HG03064 (cell line): ENCODE measurements around the gene LRRC32.

ENCODE experiments used
- ATAC-seq: cut with Tn5 transposase; IDR thresholded peaks from one replicate; pipeline ENCODE4 v1.9.1; 2021; ENCODE audit warnings: low read depth; ENCODE audit not compliant: unreplicated experiment

LRRC32 gene

DNA sequence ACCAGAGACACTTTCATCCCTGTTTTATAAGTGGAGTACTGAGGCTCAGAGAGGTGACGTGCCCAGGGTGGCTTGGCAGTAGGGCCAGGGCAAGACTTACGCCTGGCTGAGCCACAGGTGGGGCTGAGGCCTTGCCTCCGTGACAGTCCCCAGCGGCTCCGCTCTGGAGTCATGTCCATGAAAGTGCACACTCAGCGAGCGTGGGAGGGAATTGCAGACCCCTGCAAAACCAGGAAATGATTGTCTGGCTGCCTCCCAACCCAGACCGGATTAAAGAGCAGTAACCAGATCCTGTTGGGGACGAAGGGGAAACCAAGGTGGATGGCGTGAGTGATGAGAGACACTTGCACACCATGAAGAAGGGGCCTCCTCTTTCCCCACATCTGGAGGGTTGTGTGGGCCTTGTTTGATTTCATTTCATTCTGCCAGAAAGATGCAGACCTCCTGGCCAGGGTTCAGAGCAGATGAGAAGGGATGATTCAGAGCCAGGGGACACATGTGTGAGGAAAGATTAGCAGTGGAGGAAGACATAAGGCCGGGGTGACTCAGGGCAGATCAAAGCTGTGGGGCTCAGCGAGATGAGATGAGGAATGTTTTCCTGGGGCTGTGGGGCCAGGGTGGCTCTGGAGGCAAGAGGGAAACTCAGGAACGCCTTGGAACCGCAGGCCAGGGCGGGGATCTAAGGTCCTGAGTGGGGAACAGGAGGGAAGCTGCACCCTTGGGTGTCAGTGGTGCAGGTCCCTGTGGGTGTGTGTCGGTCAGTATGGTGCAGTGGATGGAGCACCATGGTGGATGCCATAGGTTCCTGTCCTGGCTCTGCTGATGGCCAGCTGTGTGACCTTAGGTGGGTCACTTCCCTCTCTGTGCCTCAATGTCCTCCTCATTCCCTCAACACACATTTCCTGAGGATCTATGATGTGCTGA is 29.9 kb upstream of the LRRC32 start:
- no peak for ATAC-seq

GRCh38 chr11:76699451-76700091 is 29.0 kb upstream of the LRRC32 start:
- ATAC-seq = no peak

DNA sequence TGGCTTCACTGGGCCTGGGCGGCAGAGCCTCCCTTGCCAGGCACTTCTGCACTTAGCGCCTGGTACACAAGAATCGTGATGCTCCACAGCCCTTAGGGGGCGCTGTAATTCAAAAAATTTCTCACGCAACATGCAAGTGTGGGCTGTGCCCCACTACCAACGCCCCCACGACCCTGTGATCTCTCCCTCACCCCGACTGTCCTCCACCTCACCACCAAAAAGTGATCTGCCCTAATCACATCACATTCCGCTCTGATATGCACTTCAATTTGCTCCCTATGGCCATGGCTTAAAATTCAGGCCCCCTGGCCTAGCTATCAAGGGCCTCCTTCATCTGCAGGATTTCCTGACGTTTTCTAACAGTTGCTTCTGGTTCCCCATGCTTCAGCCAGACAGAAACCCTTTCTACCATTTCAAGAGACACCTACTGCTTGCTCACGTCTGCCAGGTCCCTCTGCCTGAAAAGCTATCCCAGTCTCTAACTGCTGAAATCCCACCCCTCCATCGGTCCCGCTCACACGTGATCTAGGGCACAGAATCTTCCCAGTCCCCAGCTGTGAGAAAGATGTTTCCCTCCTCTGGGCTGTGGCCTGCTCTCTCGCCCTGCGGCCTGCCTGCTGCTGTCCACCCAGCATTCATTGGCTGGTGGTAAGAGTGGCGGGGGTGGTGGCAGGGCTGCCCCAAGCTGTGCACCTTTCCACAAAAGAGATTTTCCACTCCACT is 27.9 kb upstream of the LRRC32 start:
- ATAC-seq = no peak

DNA sequence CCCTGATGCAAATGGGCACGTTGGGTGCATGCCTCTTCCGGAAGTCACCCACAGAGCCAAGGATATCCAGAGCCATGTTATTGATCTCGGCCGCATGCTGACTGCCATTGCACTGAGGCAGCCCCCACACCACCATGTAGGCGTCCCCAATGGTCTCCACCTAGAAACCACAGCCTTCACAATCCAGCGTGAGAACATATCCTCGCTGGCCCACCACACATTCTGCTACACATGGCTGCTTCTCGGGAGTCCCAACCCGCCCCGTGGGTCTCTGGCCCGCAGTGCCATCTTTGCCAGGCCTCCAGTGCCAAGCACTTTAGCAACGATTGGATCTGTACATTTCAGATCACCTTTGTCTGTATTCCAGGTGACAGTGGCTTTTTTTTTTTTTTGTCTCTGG is 26.2 kb upstream of the LRRC32 start:
- ATAC-seq = no peak

GRCh38 chr11:76695771-76696170 is 25.2 kb upstream of the LRRC32 start:
- no peak for ATAC-seq

DNA sequence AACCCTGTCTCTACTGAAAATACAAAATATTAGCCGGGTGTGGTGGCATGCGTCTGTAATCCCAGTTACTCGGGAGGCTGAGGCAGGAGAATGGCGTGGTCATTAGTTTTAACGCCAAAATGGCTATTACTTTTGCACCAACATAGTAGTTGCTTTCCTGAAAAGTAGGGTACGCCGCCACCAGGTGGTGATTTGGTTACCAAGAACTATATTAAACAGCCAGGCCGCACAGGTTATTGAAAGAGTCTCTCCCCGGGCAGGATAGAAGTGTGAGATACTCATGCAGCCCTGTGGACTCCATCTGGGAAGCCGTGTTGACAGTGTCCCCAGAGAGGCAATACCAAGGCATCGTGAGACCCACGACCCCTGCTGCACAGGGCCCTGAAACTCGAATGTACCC is 24.6 kb upstream of the LRRC32 start:
- ATAC-seq = no peak

GRCh38 chr11:76694664-76695063 is 24.1 kb upstream of the LRRC32 start:
- no peak for ATAC-seq

DNA sequence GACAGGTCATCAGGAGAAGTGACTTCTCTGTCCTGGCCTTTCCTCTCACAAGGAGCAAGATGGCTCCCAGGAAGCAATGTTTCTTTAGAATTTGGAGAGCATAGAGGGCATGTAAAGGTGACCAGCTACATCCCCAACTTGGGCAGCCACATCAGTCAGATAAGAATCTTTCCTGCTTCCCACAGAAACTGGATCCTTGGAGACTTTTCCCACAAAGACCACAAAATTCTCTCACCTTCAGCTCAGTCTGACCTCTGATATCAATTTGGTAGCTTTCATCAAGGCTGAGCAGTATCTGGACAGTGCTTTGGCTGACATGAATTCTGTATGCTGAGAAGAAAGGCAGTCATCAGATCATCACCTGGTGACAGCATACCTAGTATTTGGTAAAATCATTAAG is 23.3 kb upstream of the LRRC32 start:
- ATAC-seq = no peak

GRCh38 chr11:76692956-76693355 is 22.4 kb upstream of the LRRC32 start:
- ATAC-seq = no peak

DNA sequence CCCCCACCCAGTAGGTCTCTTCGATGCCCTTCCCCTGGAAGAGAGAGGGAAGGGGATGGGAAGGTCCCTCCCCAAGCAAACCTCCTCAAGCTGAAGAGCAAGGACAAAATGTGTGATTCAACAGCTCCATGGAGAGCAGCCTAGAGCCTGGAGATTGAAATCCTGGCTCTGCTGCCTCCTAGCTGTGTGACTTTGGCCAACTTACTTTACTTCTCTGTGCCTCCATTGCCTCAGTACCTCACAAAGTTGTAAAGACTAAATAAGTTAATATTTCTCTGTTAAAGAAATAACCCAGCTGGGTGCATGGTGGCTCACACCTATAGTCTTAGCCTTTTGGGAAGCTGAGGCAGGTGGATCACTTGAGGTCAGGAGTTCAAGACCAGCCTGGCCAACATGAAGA is 21.1 kb upstream of the LRRC32 start:
- ATAC-seq = no peak

DNA sequence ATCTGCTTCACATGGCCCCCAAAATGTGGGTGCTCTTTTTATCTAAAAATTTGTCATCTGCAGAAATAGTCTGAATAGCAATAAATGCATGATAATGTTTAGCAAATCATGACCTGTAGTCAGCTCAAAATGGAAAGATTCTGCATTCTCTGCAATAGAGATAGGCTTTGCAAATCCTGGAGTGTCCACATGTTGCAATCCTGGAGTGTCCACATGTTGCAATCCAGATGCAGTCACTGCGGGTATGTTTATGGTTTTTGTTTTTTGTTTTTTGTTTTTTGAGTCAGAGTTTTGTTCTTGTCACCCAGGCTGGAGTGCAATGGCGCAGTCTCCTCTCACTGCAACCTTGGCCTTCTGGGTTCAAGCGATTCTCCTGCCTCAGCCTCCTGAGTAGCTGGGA is 20.2 kb upstream of the LRRC32 start:
- ATAC-seq = no peak

- ATAC-seq = no peak
Measured at GRCh38 chr11:76689313-76690260, 19.0 kb upstream of the LRRC32 start.

- ATAC-seq = no peak
Measured at GRCh38 chr11:76688146-76688545, 17.6 kb upstream of the LRRC32 start.

DNA sequence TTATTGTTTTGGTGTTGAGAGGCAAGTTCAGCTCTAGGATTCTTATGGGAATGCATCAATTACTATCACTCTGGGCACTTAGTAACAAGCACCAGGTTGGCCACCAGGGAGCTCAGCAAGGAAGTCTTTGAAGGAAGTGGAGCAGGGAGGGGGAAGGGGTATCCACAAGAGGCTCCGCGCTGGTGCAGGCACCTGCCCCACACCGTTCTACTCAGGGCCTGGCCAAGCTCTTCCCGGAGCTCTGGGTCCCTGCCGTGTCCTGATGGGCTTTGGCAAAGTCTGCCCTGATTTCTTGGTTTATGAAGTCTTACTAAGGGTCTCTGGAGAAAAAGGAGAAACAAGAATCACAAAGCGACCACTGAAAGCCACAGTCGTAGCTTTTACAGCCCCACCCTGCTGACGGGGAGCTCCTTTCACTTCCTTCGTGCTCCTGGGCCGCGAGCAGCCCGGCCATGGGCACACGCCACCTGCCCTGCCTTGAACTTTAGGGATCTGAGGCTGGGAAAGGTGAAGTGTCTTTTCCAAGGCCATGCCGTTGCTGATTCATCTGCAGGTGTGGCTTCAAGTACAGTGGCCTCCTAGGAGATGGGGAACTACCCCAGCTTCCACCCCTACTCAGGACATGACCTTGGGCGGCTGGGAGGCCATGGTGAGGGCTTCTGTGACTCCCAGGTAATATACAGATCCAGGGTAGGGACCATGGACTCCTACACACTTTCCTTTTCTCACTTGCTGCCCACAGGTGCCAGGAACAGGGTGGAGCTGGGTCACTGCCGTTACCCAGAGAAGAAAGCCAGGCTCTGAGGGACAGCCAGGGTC is 15.9 kb upstream of the LRRC32 start:
- ATAC-seq = no peak

GRCh38 chr11:76685831-76686230 is 15.3 kb upstream of the LRRC32 start:
- ATAC-seq = no peak

DNA sequence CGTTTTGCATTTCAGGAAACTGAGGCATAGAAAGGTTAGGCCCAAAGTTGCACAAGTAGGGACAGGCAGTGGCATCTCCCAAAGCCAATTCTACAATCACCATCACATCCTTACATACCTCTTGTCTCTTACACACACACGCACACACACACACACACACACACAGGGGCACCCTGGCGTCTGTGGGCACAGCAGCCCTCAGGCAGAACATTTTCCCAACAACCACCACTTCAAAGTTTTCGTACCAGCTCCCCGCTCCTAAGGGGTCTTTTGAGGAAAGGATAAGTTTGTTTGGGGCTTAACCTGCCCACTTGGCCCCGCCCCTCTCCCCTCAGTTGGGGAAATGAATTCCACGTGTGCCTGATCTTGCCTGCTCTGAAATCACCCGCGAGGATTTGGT is 14.7 kb upstream of the LRRC32 start:
- no peak for ATAC-seq

DNA sequence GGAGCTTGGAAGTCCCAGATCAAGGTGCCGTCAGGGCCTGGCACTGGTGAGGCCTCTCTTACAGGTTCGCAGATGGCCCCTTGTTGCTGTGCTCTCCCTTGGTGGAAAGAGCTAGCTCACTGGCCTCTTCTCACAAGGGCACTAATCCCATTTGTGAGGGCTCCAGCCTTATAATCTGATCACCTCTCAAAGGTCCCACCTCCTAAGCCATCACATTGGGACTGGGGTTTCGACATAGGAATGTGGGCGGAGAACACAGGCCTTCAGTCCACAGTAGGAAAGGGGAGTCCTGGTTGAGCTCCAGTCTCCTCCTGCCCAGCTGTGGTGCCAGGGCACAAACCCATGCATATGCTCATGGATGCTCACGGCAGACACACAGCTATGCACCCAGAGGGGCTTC is 14.0 kb upstream of the LRRC32 start:
- no peak for ATAC-seq

- no peak for ATAC-seq
Measured at GRCh38 chr11:76683161-76684095, 12.9 kb upstream of the LRRC32 start.
